Omental fat pad (tissue), 4 donors: Measurements from ENCODE around the gene THRB. TPM values are rescaled to one million over a fixed set of nuclear protein-coding genes. Genes with fewer than 3 reads are reported as not detected.

Source experiments
- ATAC-seq: fragments of 150-250 bp; one replicate; pipeline ENCODE4 v1.9.1; 2016; ENCODE audit warnings: mild to moderate bottlenecking, moderate library complexity; ENCODE audit not compliant: low FRiP score
- DNase-seq: peaks from one replicate; pipeline ENCODE4 v3.0.0-alpha.2; 2019; ENCODE audit warnings: low spot score
- CTCF ChIP-seq, 3 donors: fragments of 450-650 bp; IDR thresholded peaks; one replicate each; pipeline ENCODE4 v1.5.1; 2016 to 2017; ENCODE audit warnings: antibody characterized with exemption in 3 of 3, mild to moderate bottlenecking in 3 of 3, moderate library complexity in 2 of 3
- total RNA-seq, 4 donors: library from RNA; depleted of rRNA; stranded (reverse); fragments of >200 nt; gene quantifications; one replicate each; pipeline ENCODE4 v1.1.0, GENCODE V29; 2016

Gene THRB
- total RNA-seq, 4 donors from 2014 or later = 18.6 to 28.0 (median 23.9) TPM

- TF ChIP-seq CTCF (IDR thresholded peaks at IDR 0.05) = no peak
- DNase-seq = no peak
- ATAC-seq = no peak
Observed at GRCh38 chr3:24264011-24264410, 230.6 kb downstream of the THRB start.

GRCh38 chr3:24263069-24263668, 231.5 kb downstream of the THRB start:
- ATAC-seq = no peak
- DNase-seq = no peak
- TF ChIP-seq CTCF (IDR thresholded peaks at IDR 0.05) = no peak

- DNase-seq = no peak
- no peak for TF ChIP-seq CTCF (IDR thresholded peaks at IDR 0.05)
- no peak for ATAC-seq
Observed at GRCh38 chr3:24261521-24261920, 233.1 kb downstream of the THRB start.

GRCh38 chr3:24259901-24260512, 234.6 kb downstream of the THRB start:
- ATAC-seq = peak; percentile 94
- TF ChIP-seq CTCF (IDR thresholded peaks at IDR 0.05) = no peak
- DNase-seq = no peak

- no peak for ATAC-seq
- TF ChIP-seq CTCF (IDR thresholded peaks at IDR 0.05) = no peak
- DNase-seq = no peak
Observed at GRCh38 chr3:24258727-24259600, 235.7 kb downstream of the THRB start.

GRCh38 chr3:24258260-24258659, 236.4 kb downstream of the THRB start:
- no peak for TF ChIP-seq CTCF (IDR thresholded peaks at IDR 0.05)
- DNase-seq (no peak), ATAC-seq (no peak)
